NCI-H187 treated with DMSO at 0.1 percent for 48 hours (cell line): ENCODE results near the gene MYOM1.
"Not testable (repeated sequence)": the region's sequence is repeated elsewhere in the genome, so short reads cannot be mapped to it uniquely, and the experiment has no call there.

ENCODE experiments used
- DNase-seq: peaks from one replicate; lab custom pipeline; 2025; lab: John Stamatoyannopoulos, UW

MYOM1 gene

DNA sequence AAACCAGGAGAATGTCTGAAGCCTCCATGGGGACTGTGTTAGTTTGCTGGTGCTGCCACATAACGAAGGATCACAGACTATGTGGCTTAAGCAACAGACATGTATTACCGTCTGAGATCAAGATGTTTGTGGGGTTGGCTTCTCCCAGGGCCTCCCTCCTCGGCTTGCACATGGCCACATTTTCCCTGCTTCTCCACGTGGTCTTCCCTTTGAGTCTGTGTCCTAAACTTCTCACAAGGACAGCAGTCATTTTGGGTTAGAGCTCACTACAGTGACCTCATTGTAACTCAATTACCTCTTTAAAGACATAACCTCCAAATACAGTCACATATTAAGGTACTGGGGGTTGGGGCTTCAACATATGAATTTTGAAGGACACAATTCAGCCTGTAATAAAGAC, 162.2 kb downstream of the MYOM1 start:
- no peak for DNase-seq

DNA sequence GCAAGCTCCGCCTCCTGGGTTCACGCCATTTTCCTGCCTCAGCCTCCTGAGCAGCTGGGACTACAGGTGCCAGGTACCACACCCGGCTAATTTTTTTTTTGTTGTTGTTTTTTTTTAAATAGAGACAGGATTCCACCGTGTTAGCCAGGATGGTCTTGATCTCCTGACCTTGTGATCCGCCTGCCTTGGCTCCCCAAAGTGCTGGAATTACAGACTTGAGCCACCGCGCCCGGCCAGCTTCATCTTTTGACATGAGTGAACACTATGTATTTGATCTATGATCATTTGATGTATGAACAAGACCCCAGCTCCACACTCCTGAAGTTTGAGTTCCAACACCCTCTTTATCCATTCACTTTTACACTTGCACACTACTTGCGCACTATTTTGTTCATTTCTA, 163.5 kb downstream of the MYOM1 start:
- DNase-seq: no peak

GRCh38 chr18:3055816-3056215, 164.0 kb downstream of the MYOM1 start:
- DNase-seq: no peak

DNA sequence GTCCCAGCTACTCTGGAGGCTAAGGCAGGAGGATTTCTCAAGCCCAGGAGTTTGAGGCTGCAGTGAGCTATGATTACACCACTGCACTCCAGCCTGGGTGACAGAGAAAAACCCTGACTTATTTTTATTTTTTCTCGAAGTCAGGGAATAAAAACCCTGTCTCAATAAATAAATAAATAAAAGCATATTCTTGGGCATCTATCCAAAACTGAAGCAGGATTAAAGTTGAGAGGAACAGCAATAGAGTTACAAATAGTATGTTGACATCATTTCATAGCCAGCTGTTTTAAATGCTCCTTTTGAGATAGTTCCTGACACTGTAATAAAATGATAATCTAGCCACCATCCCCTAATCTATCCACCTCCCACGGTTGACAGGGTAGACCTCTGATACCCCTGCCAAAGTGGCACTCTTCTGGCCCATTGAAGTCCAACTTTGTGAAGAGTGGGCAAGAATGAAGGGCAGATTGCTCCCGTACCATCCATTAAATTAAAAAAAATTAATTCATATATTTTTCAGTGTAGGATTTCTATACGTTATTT, 164.5 kb downstream of the MYOM1 start:
- DNase-seq: no peak

- DNase-seq: no peak
These were observed 165.0 kb downstream of the MYOM1 start for GRCh38 chr18:3054780-3055179.

DNA sequence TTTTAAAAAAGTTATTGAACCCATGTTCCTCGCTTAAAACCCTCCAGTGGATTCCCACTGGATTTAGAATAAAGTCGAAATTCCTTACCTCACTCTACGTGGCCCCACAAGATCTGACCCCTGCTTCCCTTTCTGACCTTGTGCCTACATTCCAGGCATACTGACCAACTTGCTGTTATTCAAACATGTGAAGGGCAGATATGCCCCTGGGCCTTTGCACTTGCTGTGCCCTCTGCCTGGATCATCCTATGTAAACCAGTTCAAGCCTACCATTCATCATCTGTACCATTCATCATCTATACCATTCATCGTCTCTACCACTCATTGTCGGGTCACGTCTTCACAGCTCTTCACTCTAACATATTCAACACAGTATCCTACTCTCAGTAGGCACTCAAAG, 165.6 kb downstream of the MYOM1 start:
- no peak for DNase-seq

GRCh38 chr18:3053081-3053480, 166.7 kb downstream of the MYOM1 start:
- no peak for DNase-seq

GRCh38 chr18:3052411-3052758, 167.4 kb downstream of the MYOM1 start:
- no peak for DNase-seq

DNA sequence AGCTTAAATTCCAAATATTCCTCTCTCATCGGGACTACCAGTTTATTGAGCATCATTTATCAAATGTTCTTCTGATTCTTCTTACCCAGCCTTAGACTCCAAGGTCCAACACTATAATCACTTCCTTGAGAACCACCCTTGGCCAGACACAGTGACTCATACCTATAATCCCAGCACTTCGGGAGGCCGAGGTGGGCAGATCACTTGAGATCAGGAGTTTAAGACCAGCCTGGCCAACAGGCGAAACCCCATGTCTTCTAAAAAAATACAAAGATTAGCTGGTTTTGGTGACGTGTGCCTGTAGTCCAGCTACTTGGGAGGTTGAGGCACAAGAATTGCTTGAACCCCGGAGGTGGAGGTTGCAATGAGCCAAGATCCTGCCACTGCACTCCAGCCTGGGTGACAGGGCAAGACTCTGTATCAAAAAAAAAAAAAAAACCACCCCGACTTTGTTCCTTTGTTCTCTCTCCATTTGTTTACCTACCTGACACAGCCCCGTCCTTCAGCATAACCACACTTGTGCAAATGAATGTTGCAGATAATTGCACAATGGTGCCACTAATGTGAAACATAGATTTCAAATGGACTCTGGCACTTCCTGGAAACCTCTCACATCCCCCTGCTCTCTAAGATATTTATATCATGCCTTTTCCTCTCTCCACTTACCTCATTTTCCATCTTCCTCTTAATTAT, 167.9 kb downstream of the MYOM1 start:
- no peak for DNase-seq

GRCh38 chr18:3049897-3050454, 169.8 kb downstream of the MYOM1 start:
- DNase-seq: not testable (repeated sequence)

- DNase-seq: no peak
These were observed 170.9 kb downstream of the MYOM1 start for GRCh38 chr18:3048820-3049349.

- DNase-seq: no peak
These were observed 171.6 kb downstream of the MYOM1 start for GRCh38 chr18:3048121-3048520.

DNA sequence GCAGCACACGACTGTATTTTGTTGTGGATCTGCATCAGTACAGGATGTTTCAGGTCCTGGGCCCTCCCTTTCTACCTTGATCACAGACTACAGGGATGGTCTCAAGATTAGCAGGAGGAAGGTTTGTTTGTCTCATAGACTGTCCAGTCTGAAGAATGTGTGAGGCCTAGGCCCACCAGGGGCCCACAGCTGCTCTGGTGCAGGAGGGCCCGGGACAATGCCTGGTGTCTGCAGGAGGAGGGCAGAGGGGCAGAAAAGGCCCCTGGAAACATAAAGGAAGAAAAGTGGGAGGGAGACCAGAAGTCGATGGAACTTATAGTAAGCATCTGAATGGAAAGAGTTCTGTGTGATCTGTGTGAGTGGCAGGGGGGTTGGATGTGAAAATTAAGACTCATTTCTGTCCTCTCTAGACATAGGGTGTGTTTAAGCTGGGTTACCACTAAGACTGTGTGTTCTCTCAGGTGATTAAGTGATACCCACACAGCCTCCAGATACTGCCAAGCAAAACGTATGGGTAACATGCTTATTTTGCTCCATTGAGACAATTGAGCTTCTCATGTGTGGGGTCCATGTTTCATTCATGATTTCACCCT, 173.5 kb downstream of the MYOM1 start:
- no peak for DNase-seq

GRCh38 chr18:3044931-3045698, 174.7 kb downstream of the MYOM1 start:
- DNase-seq: no peak

GRCh38 chr18:3042379-3042778, 177.4 kb downstream of the MYOM1 start:
- no peak for DNase-seq

GRCh38 chr18:3041843-3042242, 177.9 kb downstream of the MYOM1 start:
- DNase-seq: no peak

DNA sequence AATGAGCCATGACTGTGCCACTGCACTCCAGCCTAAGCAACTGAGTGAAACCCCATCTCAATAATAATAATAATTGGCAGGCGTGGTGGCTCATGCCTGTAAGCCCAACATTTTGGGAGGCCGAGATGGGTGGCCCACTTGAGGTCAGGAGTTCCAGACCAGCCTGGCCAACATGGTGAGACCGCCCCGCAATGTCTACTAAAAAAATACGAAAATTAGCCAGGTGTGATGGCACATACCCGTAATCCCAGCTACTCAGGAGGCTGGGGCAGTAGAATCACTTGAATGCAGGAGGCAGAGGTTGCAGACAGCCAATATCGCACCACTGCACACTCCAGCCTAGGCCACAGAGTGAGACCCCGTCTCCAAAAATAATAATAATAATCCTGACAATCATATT, 178.9 kb downstream of the MYOM1 start:
- no peak for DNase-seq

DNA sequence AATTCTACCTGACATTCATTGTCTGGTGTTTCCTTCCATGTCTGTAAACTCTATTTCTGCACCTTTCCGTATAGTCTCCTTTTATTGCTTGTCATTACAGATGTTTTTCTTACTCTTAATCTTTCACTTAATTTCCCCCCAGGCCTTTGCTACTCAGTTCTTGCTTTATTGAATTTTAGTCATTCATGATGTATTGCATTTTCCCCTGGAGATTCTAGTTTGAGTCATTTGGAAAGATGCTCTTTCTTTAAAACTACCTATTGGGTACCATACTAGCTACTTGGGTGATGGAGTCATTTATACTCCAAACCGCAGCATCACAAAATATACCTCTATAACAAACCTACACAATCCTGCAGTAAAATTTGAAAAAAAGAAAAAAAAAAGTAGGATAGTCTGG, 179.6 kb downstream of the MYOM1 start:
- DNase-seq: no peak

DNA sequence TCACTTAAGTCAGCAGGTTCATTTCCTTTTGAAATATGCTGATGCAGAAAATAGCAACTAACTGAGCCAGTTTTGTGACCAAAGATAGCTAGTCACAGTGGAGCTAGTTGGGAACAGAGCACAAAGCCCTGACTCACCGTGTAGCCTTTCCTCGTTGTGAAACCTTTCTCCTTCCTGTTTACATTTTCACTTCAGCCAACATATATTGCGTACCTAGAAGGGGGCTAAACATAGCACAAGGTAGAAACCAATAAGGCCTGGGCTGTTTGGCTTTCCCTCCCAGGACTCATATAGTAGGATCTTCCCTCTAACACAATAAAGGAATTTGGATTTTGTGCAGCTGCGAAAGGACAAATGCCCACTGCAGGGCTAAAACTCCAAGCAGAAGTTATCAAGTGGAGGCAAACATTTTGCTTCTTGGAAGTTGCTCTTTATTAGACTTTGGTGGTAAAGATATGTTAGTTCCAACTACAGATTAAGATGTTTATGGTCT, 182.3 kb downstream of the MYOM1 start:
- DNase-seq: no peak

- no peak for DNase-seq
These were observed 183.7 kb downstream of the MYOM1 start for GRCh38 chr18:3036108-3036507.

- no peak for DNase-seq
These were observed 184.1 kb downstream of the MYOM1 start for GRCh38 chr18:3035635-3036034.

GRCh38 chr18:3032721-3033120, 187.0 kb downstream of the MYOM1 start:
- DNase-seq: no peak
